OCI-M2 (cell line): ENCODE measurements around the gene PLCH2.

Source experiments
- DNase-seq: peaks from one replicate; lab custom pipeline; 2025; ENCODE audit not compliant: unreplicated experiment; lab: John Stamatoyannopoulos, UW

PLCH2 gene

DNA sequence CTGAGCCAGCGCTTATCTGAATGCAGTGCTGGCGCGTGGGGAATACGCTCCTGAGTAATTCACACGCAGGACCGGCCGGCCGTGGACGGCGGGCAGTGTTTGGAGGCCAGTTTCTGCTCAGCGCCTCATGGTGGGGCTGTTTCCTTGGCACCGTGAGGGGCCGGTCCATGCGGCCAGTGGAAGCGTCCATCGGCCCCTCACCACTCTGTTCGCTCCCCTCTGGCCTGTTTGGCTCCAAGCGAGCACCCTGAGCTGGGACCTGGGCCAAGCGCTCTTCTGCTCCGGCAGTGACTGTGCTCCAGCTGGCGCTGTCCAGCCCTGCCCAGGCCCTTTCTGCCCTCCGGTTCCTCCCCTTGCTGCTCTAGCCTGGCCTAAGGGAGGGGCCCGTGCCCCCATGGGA is 16.3 kb upstream of the PLCH2 start:
- DNase-seq = no peak

DNA sequence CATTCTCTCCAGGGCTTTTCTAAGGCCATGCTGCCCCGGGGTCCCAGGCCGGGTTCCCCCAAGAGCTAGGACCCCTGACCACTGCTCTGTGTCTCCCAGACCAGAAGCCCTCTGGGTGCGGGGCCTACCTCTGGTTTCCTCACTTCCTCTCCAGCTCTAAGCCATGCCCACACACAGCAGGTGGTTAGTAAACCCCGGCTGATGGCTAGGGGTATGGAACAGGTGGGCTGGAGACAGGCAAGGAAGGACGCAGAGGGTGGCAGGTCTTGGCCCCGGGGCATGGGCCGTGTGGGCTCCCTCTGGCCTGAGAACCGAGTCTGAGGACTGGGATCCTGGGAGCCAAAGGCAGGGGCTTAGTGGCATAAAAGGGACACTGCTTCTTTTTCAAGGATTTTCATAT is 15.9 kb upstream of the PLCH2 start:
- no peak for DNase-seq

DNA sequence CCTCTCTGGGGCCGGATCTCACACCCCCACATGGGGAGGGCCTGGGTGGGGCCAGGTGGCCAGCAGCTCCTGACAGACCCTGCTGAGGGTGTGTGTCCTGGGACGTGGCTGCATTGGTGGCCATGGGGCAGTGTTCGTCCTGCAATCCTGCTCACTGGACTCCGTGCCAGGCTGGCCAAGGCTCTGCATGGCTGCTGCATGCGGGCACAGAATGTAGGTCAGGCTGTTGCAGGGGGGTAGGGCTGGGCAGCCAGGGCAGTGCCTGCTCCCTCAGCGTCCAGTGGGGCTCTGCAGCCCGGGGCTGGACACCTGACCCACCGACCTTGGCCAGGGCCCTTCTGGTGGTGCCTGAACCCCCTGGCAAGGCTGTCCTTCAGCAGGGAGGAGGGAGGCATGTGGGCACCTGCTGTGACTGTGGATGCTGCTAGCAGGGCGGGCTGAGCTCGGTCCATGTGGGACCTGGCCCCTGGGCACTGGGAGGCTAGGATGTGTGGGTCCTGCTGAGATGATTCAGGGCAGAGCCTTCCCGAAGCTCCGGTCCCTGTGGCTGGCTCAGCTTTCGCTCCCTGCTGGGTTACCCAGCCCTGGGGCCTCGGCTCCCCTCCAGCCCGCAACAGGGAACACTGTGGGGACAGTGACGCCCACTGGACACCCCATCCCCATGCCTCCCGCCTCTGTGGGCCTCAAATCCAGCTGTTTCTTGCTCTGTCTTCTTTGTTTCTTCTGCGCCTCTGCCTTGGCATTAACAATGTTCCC is 14.9 kb upstream of the PLCH2 start:
- no peak for DNase-seq

DNA sequence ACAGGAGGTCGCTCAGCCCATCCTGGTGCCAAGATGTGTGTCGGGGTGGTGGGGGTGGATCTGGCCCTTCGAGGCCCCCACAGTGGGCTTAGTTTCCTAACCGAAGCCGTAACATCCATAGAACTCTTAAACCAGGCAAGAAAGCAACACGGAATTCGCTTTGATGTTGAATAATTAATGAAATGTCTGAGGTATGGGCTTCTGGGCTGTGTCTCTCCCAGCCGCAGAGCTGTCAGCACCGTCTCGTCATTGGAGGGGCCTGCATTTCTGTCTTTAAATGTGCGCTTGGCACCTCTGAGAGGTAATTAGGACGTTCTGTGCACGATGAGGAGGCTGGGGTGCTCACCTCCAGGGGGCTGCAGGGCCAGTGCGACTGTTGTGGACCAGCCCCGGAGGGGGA is 13.3 kb upstream of the PLCH2 start:
- DNase-seq = no peak

DNA sequence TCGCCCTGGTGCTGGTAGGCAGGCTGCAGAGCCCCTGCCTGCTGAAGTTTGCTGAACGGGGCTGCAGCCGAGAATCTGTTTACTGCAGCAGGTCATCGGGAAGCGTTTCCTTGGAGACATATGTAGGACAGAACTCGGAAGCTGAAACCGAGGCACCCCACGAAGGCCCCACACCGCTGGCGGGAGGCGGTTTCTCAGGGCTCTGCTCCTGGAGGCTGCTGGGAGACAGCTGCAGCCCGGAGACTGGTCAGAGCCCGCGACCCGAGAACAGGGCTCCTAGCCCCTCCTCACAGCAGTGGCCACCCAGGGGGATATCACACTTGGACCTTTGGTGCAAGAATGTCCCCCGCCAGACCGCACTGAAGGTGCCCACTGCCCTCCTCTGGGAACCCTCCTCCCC is 12.7 kb upstream of the PLCH2 start:
- no peak for DNase-seq

DNA sequence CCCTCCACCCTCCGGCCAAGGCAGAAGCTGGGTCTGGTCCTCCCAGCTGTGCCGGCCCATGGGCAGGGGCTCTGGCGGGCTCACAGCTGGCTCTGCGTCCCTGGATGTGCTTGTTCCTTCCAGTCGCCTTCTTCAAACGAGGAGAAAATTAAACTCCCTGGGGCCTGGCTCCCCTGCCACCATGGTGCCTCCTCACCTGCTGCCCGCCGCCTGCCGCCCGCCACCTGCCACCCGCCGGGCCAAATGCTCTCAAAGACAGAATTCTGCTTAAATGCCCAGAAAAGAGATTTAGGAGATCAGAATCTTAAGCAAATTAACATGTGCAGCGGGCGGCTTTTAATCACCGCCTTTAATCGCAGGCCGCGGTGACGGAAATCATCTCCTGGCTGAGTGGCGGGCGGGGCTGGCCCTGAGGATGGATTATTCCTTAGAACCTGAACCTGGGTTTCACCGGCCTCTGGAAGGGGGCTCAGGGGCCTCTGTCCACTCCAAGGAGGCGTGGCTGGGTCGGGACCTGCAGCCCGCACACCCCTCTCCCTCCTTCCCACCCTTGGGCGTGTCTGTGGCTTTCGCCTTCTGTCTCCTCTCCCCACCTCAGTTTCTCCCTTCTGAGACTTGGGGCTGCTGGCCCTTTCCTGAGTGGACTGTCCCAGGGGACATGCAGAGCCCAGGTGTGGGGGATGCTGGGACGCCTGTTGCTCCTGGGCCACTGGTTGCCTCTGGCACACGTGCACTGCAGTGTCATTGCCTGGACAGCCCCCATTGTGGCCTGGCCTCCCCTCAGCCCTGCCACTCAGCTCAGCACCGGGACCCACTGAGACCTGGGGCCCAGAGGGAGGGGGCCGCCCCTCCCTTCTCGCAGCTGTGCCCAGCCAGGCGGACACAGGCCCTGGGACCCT is 10.5 kb upstream of the PLCH2 start:
- DNase-seq = no peak

DNA sequence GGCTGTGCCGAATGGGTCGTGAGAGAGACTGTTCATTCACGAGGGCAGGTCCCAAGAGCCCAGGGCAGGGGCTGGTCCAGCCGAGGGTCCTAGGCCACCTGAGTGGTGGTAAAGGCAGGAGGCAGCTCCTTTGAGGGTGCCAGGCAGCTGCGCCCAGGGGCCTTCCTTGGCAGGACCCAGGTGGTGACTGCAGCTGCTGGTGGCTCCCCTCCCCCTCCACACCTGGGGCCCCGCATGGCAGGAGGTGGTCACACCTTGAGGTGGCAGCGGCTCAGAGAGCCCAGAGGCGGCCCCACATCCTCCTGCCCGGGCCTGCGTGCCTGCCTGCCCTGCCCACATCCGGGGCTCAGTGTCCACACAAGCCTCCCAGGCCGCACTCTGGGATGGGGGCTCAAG is 9.8 kb upstream of the PLCH2 start:
- DNase-seq = no peak

DNA sequence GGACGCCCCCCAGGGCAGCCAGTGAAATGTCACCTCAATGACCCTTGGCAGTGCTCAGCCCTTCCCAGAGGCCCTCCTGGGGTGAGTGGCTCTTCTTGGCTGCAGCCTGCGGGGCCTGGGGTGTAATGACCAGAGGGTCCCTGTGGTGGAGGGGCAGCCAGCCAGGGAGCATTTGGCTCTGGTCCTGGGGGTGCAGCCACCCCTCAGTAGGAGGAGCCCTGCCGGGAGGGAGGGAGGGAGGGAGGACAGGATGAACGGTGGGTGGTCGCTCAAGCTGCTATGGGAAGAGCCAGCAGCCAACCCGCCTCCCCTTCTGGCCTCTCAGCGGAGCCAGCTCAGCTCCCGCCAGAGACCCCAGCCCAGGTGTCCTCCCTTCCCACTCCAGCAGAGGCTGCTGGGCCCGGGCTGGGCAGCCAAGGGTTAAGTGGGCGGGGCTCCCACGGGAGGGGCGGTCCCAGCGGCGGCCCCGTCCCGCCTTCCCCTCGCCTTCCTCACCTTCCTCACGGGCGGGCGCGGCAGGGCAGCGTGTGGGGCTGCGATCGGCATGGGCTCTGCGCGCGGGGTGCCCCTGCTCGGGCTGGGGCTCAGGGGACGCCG is 9.0 kb upstream of the PLCH2 start:
- DNase-seq = no peak

DNA sequence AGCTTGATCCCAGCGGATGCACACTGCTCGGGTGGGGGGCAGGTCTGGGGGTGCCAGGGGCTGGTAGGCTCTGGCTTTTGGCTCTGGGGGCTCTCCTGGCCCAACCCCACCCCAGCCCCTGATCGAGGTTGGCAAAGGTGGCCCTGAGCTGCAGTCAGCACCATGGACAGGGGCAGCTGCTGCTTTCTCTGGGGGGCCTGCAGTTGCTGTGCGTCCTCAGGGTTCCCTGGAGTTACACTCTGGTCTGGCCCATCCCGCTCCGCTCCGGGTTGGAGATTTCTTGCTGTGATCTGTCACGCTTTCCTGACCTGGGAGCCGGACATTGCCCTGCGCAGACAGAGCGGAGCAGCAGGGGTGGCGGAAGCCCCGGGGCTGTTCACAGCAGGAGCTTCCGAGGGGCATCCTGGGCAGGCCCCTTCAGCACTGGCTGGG is 8.0 kb upstream of the PLCH2 start:
- DNase-seq = no peak

DNA sequence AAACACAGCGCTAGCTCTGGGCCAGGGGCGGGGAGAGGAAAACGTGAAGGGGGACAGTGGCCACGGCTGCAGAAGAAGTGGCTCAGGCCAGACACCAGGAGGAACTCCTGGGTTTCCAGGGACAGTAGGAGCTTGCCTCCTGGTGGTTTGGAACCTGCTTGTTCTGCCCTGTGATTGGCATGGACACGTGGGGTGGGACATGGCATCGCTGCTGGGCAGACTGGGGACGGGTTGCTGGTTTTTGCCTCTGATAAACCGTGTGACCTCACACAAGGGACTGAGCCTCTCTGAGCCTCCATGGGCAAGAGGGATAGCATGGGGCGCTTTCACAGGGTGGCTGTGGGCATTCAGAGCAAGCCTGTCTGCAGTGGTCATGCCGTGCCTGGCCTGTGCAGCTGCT is 7.5 kb upstream of the PLCH2 start:
- DNase-seq = no peak

DNA sequence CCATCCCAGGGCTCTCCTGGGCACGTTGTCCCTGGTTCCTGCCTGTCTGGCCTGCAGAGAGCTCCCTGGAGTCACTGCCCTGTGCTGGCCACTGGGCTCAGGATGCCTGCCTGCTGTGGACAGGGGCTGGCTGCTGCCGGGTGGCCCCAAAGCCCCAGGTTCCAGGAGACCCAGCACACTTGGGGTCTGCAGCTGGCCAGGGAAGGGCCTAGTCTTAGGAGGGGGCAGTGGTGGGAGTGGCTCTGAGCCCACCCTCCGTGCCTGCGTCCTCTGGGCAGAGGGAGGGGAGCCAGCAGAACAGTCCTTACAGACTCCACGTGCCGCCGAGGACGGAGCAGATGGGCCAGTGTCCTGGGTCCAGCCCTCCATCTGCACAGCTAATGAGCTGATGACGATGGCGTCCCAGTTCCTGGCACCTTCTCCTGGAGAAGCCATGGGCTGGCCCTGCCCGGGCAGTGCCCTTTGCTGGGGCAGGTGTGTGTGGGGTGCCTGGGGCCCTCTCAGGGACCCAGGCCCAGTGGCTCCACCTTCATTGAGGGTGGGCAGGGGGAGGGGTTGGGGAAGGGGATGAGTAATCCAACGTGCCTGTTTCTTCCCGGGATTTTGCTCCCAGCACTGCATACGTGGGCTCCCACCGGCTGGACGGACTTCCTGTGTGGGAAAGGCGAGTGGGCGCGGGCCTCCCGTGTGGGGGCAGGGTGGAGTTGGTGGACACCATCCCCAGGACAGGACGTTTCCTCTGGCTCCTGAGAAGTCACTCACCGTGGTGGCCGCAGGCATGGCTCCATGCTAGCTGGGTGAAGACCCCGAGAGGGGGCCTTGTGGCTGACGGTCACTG is 6.8 kb upstream of the PLCH2 start:
- DNase-seq = no peak

DNA sequence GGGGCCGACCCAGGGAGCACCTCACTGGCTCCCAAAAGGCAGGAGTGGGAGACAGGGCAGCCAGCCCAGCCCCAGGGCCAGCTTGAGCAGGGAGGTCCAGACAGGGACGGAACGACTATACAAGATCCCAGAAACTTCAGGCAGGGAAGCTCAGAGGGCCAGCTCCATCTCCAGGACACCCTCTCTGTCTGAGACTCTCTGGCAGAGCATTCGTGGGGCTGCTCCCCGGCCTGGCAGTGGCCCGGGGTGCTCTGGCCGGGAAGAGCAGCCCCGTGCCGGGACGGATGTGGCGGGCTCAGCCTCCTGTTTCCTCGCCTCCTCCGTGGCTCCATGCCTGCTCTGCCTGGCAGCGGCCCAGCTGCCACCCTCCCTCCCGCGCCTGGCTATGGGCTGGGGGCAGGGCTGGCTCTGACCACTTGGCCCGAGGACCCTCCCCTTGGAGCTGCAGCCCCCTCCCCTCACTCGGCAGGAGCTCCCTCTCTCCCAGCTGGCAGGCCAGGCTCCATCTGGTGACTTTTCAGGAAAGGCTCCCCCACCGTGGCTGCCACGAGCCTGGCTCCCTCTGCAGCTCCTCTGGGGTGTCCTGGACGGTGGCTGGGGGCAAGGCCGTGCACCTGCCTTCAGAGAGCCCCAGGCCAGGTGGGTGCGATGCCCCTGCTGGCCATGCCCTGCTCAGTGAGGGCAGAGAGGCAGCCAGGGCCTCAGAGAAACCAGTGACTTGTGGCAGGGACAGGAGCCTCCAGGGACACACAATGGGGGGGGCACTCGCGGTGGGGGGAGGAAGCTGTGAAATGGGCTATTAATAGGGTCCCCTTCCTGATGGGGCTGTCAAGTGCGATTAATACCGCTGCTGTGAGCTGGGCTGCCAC is 5.6 kb upstream of the PLCH2 start:
- no peak for DNase-seq

DNA sequence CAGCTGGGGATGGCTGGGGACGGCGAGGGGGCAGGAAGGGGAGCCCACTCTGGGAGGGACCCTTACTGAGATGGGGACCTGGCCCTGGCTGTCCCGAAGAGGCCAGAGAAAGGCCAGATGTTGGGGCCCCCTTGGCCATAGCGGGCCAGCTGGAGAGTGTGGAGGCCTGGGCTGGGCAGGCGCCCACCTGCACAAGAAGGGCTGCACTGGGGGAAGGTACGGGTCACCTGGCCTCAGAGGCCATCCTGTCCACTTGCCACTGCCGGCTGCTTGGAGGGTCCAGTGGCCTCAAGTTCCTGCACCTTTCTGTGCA is 5.0 kb upstream of the PLCH2 start:
- DNase-seq = no peak

DNA sequence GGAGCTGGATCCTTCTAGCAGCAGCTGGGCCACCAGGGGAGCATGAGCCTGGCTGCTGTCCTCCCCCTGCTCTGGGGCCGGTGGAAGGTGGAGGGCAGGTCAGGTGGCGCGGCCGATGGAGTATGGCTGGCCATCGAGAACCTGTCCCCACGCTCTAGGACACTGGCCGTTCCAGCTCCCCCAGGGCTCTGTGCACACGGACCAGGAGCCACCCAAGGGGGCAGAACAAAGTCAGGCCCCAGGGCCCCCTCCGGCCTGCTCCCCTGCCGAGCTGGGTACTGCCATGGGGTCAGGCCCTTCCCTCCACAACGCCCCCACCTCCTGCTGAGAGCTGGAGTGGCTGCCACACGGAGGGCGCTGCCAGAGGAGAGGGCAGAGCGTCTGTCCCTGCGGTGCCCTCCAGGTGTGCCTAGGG is 4.5 kb upstream of the PLCH2 start:
- no peak for DNase-seq

DNA sequence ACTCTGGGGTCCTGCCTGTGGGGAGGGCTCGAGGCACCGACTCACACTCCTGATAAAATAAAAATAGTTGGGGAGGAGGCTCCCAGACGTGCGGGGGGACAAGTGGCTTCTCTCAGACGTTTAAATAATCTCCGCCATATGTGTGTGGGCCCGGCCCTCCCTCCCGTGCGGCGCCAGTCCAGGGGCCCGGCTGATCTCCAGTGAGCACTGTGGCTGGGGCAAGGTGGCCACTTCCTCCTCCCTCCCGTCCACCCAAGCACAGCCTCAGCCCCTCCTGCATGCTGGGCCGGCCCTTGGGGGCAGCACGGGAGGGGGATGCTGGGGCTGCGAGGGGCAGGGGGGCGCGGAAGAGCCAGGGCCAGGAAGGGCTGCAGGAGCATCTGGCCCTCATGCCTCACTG is 4.0 kb upstream of the PLCH2 start:
- no peak for DNase-seq

DNA sequence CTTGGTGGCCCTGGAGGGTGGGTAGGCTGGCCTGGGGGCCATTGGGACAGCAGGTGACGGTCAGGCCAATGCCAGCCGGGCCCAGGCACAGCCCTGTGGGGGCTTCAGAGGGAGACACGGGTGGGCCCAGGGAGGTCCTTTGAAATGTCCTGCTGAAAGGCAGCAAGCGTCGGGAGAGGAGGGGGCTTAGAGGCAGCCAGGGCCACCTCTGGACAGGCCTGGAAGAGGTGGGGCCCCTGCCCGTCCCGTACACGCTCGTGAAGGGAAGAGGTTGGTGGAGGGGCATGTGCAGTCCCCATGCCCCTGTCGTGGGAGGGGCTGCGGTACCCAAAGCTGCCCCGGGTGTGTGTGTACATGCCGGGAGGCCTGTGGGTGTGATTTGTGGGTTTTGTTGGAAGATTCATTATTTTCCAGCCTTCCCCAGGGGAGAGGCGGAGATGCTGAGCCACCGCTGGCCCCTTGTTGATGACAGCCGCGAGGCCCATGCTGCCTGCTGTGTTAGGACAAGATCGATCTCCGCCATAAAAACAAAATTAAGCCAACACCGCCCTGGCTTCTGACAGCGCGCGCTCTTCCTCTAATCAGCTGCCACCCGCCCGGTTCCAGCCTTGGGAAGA is 3.4 kb upstream of the PLCH2 start:
- no peak for DNase-seq

DNA sequence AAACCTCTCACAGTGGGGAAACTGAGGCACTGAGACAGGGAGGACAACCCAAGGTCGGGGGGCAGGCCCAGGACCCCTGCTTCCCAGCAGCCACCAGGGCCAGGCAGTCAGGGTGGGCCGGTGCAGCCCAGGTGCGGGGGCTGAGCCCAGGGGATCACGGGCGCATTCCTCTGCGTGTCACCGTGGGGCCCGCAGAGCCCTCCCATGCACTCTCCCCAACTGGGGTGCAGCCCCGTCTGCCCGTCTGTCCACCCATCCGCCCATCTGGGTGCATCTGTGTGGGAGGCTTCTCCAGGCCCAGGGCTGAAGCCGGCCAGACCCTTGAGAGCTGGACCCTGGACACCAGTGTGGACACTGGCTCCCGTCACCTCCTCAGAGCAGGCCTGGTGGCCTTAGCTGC is 2.9 kb upstream of the PLCH2 start:
- DNase-seq = no peak

DNA sequence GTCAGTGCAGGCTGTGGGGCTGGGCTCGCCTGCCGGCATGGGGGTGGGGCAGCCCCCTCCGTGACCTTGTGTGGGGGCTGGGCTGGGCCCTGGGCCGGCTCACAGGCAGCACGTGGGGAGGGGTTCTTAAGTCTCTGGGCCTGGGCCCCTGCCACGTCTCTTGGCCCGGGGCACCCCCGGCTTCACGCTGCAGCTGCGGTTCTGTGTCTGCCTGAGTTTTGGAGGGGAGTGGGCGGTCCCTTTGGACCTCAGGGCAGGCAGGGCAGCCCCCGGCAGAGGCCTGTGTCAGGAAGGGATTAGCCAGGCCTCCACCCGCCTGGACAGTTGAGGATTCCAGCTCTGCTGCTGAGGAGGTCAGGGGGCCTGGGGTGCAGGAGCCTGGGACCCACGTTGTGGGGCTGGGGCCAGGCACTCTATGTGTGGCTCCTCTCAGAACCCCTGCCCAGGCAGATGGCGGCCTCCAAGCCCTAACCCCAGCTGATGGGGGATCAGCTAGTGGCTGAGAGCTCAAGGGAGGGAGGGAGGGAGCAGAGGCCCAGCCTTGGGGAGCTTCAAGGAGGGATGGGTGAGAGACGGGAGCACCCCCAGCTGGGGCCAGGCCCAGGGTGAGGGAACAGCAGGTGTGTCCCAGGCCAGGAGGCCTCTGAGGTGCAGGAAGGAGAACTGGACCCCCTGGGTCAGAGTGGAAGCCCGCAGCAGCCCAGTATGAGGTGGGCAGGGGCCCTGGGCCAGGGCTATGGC is 1.8 kb upstream of the PLCH2 start:
- DNase-seq = no peak

DNA sequence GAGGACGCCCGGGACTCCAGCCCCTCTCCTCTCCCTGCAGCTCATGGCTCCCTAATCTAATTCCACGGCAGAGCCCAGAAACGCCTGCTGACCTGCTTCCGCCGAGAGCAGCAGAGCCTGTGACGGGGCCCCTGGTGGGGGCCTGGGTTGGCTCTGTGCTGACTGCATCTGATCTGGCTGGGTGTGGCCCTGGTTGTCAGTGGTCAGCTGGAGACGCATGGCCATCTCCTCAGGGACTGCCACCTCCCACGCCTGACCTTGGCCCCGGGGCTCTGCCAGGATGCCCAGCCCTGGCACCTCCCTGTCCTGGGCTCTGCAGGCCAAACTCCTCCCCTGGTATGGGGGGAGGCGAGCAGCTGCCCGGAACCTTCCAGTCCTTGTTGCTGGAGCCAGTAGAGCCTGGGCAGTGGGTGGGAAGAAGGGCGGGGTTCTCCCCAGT is 1.1 kb upstream of the PLCH2 start:
- no peak for DNase-seq
